Measurements from ENCODE around the gene PKM.

PKM gene

GRCh38 chr15:72205273-72205672 is 25.7 kb downstream of the PKM start:
- TF ChIP-seq CTCF (IDR thresholded peaks at IDR 0.05), result no peak

- no peak for TF ChIP-seq CTCF (IDR thresholded peaks at IDR 0.05)
These were observed 27.5 kb downstream of the PKM start for GRCh38 chr15:72203507-72203837.

- no peak for TF ChIP-seq CTCF (IDR thresholded peaks at IDR 0.05)
These were observed 28.0 kb downstream of the PKM start for GRCh38 chr15:72202801-72203506.

- TF ChIP-seq CTCF (IDR thresholded peaks at IDR 0.05), result no peak
These were observed 28.7 kb downstream of the PKM start for GRCh38 chr15:72202302-72202701.

GRCh38 chr15:72201391-72201921 is 29.5 kb downstream of the PKM start:
- no peak for TF ChIP-seq CTCF (IDR thresholded peaks at IDR 0.05)

- TF ChIP-seq CTCF (IDR thresholded peaks at IDR 0.05), result no peak
These were observed 30.4 kb downstream of the PKM start for GRCh38 chr15:72200395-72201237.

- peak; percentile 90 for TF ChIP-seq CTCF (IDR thresholded peaks at IDR 0.05)
These were observed 31.2 kb downstream of the PKM start for GRCh38 chr15:72199721-72200212.
